C4-2B (cell line): ENCODE results near the gene LAMB1.

Experiments used
- CTCF ChIP-seq: fragments of 450-650 bp; conservative IDR thresholded peaks from 2 replicates; pipeline ENCODE4 v1.5.1; 2017; ENCODE audit warnings: mild to moderate bottlenecking
- ZFX ChIP-seq: fragments of 450-650 bp; IDR thresholded peaks from 2 replicates; pipeline ENCODE4 v1.6.1; 2017

DNA sequence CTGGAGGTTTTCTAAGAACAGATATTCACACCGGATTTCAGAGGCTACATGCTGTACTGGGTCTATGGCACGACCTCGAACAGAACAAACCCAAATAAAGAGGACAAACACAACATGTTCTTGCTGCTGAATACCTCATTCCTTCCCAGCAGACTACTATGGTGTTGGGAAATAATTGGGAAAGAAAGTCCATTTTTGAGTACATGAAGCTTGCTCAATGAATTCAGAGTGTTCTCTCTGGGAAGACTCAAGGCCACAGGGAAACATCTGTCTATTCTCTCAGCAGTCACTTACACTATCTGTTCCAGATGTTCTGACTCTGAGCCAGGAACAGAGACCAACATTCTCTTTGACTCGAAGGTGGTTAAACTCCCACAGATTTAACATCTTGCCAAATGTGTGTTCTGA lies 30.9 kb downstream of the LAMB1 start:
- TF ChIP-seq CTCF, result no peak
- no peak for TF ChIP-seq ZFX
